BJ (cell line): ENCODE measurements around the gene FFAR4. TPM values are rescaled to one million over a fixed set of nuclear protein-coding genes. Genes with fewer than 3 reads are reported as not detected.

ENCODE experiments used
- CTCF ChIA-PET: fragments of 350-600 bp; formaldehyde crosslinking; extraction: SDS; loops from one replicate; lab custom pipeline; 2021; ENCODE audit warnings: antibody characterized with exemption, inconsistent platforms; lab: Yijun Ruan, JAX
- POLR2A ChIA-PET: fragments of 300-600 bp; sonication (Branson Sonifier 250); formaldehyde crosslinking; extraction: SDS; loops from one replicate; lab custom pipeline; 2021; ENCODE audit warnings: antibody characterized with exemption; lab: Charles Lee
- DNase-seq: peaks from one replicate; pipeline ENCODE4 v3.0.0-alpha.2; 2011; ENCODE audit warnings: low read depth
- H3K27me3 ChIP-seq: 2 replicates; pipeline ENCODE4 v1.6.0; 2011; ENCODE audit warnings: low read length; ENCODE audit not compliant: control insufficient read depth, insufficient read depth
- H3K36me3 ChIP-seq: 2 replicates; pipeline ENCODE4 v1.5.1; 2011; ENCODE audit warnings: low read length; ENCODE audit not compliant: control insufficient read depth, insufficient read depth
- H3K4me3 ChIP-seq: 2 replicates; pipeline ENCODE4 v1.5.1; 2011; ENCODE audit warnings: low read depth, mild to moderate bottlenecking, control low read depth, low read length
- CTCF ChIP-seq: IDR thresholded peaks from 2 replicates; pipeline ENCODE4 v1.5.1; 2011; ENCODE audit warnings: low read depth, mild to moderate bottlenecking, control low read depth, inconsistent platforms, low read length, moderate library complexity; ENCODE audit not compliant: insufficient read depth
- polyA plus RNA-seq: library from polyadenylated mRNA; depleted of rRNA; stranded (reverse); fragments of >200 nt; gene quantifications from 2 replicates; pipeline ENCODE4 v1.2.3, GENCODE V29; 2011

The FFAR4 gene
- polyA plus RNA-seq, 1 experiment = not detected

GRCh38 chr10:93572606-93573005 is 6.1 kb downstream of the FFAR4 start:
- H3K36me3 ChIP-seq = no peaks in the 10 kb centered on the region
- H3K27me3 ChIP-seq = peaks cover 17% of the 10 kb centered on the region
- no peak overlapping the region for H3K4me3 ChIP-seq
- DNase-seq = no peak
- ChIA-PET CTCF (no interaction called here), POLR2A (no interaction called here)
- no peak for TF ChIP-seq CTCF

GRCh38 chr10:93573051-93573909 is 6.8 kb downstream of the FFAR4 start:
- ChIA-PET POLR2A (no interaction called here), CTCF (no interaction called here)
- Histone ChIP-seq H3K27me3 (peaks cover 12% of the 10 kb centered on the region), H3K36me3 (no peaks in the 10 kb centered on the region), H3K4me3 (no peak overlapping the region)
- no peak for DNase-seq
- no peak for TF ChIP-seq CTCF

- Histone ChIP-seq H3K4me3 (no peak overlapping the region), H3K27me3 (peaks cover 7% of the 10 kb centered on the region), H3K36me3 (no peaks in the 10 kb centered on the region)
- TF ChIP-seq CTCF = no peak
- CTCF ChIA-PET = no interaction called here
- DNase-seq = no peak
- POLR2A ChIA-PET = no interaction called here
These were observed 7.5 kb downstream of the FFAR4 start for GRCh38 chr10:93573924-93574323.

- H3K27me3 ChIP-seq = peaks cover 6% of the 10 kb centered on the region
- ChIA-PET CTCF (interaction anchor here (1.4 kb wide), 1 partner anchor 8 kb away, joined by 3 read pairs; no protein-coding TSS in a partner anchor), POLR2A (no interaction called here)
These were observed 10.4 kb downstream of the FFAR4 start for GRCh38 chr10:93576888-93577287.

More at GRCh38 chr10:93576888-93577287, 10.4 kb downstream of the FFAR4 start:
- H3K4me3 ChIP-seq = no peak overlapping the region
- no peak for TF ChIP-seq CTCF
- no peak for DNase-seq
- H3K36me3 ChIP-seq = no peaks in the 10 kb centered on the region
